Glomerular endothelial cell (primary cell): ENCODE measurements around the gene CD164L2. TPM values are rescaled to one million over a fixed set of nuclear protein-coding genes. Genes with fewer than 3 reads are reported as not detected.

Source experiments
- DNase-seq: peaks from one replicate; pipeline ENCODE4 v3.0.0-alpha.2; 2011; ENCODE audit warnings: low read depth, low spot score; ENCODE audit errors: extremely low read depth
- total RNA-seq: library from RNA; depleted of rRNA; stranded (reverse); fragments of >200 nt; gene quantifications from 2 replicates; pipeline ENCODE4 v1.2.3, GENCODE V29; 2015

The CD164L2 gene
- total RNA-seq, 1 donor from 2014 or later = not detected

GRCh38 chr1:27349784-27350662 is 33.1 kb downstream of the CD164L2 start:
- DNase-seq = no peak

- no peak for DNase-seq
Observed at GRCh38 chr1:27348861-27349783, 34.0 kb downstream of the CD164L2 start.

GRCh38 chr1:27346991-27347624 is 36.0 kb downstream of the CD164L2 start:
- DNase-seq = no peak

GRCh38 chr1:27346357-27346756 is 36.8 kb downstream of the CD164L2 start:
- DNase-seq = no peak

GRCh38 chr1:27345272-27345671 is 37.9 kb downstream of the CD164L2 start:
- DNase-seq = no peak

GRCh38 chr1:27343639-27344025 is 39.5 kb downstream of the CD164L2 start:
- DNase-seq = no peak

- DNase-seq = no peak
Observed at GRCh38 chr1:27342778-27343638, 40.1 kb downstream of the CD164L2 start.

GRCh38 chr1:27342391-27342777 is 40.7 kb downstream of the CD164L2 start:
- DNase-seq = no peak

GRCh38 chr1:27341525-27342252 is 41.4 kb downstream of the CD164L2 start, which contains the start of gene SYTL1:
Gene SYTL1 (plus strand): TSS chr1:27342022. CDS start chr1:27345335, 3,313 bp downstream.
- DNase-seq = no peak

GRCh38 chr1:27339213-27339612 is 43.9 kb downstream of the CD164L2 start:
- DNase-seq = no peak

- DNase-seq = no peak
Observed at GRCh38 chr1:27338751-27339150, 44.4 kb downstream of the CD164L2 start.

- no peak for DNase-seq
Observed at GRCh38 chr1:27336756-27337155, 46.4 kb downstream of the CD164L2 start.

GRCh38 chr1:27335506-27336422 is 47.4 kb downstream of the CD164L2 start:
- no peak for DNase-seq

- no peak for DNase-seq
Observed at GRCh38 chr1:27333717-27334279, 49.3 kb downstream of the CD164L2 start.

GRCh38 chr1:27332536-27333281 is 50.4 kb downstream of the CD164L2 start:
- no peak for DNase-seq

- DNase-seq = no peak
Observed at GRCh38 chr1:27331922-27332321, 51.2 kb downstream of the CD164L2 start.

- no peak for DNase-seq
Observed at GRCh38 chr1:27331426-27331825, 51.7 kb downstream of the CD164L2 start.
